D721Med (cell line): Measurements from ENCODE around the gene CTNNA2.

Experiments
- DNase-seq: peaks from one replicate; pipeline ENCODE4 v3.0.0; 2011; ENCODE audit warnings: low spot score; ENCODE audit not compliant: insufficient read length
- FAIRE-seq: peaks from 2 replicates; lab custom pipeline; 2011; peaks lifted over from hg19 to GRCh38; lab: Jason Lieb, UNC
- TF ChIP-seq, protein P1 (sequence below): IDR thresholded peaks from 2 replicates; pipeline ENCODE4 v1.5.1; 2012; ENCODE audit warnings: mild to moderate bottlenecking, control low read depth; ENCODE audit not compliant: insufficient read depth; ENCODE audit errors: missing control alignments

CTNNA2 gene

DNA sequence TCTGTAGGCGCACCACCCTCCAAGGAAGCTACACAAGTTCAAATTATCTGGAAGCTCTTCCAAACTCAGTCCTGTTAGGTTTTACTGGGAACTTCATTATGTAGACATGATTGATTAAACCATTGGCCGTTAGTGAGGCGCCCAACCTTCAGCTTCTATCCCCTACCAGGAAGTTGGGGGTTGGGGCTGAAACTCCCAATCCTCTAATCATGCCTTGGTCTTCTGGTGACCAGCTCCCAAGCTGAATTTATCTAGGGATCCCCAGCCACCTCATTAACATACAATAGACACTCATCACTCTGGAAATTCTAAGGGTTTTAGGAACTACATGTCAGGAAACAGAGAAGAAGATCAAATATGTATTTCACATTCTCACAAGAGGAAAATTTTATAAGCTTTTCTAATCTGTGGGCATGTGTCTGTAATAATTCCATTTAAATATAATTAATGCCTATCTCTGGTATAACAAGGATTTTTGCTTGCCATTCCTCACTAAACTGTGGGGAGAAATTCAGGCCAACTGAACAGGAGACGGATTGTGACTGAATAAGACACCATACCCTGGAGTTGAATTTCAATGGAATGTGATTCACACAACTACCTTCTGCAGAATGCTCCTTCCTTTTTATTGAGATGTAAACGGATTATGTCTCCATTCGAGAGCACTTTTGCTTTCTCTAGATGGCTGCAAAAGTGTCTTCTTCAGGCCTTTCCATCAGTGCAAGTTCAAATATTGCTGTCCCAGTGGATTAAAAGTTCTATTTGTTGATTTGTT lies 463.1 kb downstream of the CTNNA2 start:
- DNase-seq (no peak), FAIRE-seq (no peak)
- TF ChIP-seq, protein P1, sequence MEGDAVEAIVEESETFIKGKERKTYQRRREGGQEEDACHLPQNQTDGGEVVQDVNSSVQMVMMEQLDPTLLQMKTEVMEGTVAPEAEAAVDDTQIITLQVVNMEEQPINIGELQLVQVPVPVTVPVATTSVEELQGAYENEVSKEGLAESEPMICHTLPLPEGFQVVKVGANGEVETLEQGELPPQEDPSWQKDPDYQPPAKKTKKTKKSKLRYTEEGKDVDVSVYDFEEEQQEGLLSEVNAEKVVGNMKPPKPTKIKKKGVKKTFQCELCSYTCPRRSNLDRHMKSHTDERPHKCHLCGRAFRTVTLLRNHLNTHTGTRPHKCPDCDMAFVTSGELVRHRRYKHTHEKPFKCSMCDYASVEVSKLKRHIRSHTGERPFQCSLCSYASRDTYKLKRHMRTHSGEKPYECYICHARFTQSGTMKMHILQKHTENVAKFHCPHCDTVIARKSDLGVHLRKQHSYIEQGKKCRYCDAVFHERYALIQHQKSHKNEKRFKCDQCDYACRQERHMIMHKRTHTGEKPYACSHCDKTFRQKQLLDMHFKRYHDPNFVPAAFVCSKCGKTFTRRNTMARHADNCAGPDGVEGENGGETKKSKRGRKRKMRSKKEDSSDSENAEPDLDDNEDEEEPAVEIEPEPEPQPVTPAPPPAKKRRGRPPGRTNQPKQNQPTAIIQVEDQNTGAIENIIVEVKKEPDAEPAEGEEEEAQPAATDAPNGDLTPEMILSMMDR = no peak

DNA sequence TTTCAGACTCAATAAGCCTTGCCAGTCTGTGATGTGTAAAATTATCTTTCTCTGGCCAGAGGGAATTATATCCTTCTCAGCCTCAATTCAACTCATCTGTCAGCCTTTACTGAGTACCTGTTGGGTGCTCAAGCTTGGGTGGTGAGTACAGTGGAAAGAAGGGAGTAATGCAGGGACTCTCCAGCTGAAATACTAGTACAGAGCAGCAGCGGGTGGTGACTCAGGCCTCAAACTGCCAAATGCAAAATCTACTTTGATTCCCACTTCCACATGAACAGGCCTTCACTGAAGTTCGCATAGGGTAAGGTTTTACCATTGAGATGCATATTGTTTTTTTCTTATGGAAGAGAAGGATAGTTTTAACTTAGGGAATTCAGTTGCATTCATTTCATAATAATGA lies 464.9 kb downstream of the CTNNA2 start:
- no peak for DNase-seq

DNA sequence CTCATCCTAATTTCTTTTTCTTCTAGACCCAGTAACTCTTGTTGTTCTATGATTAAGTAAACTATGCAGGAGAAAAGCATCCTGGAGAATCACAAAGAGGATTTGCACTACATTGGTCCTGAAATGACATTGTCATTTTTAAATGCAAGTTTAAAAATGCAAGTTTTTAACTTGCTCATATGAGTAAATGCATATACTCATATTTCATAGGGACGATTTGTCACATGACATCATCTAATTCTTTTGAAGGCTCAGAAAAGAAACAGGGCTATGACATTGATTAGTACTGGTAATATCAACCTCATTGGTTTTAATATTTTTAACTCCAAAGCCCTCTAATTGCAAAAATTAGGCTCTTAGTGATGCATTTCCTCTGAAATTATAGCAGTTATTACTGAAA lies 467.3 kb downstream of the CTNNA2 start:
- FAIRE-seq (no peak), DNase-seq (no peak)
- TF ChIP-seq, protein P1 = no peak

More for the DNA sequence above, 464.9 kb downstream of the CTNNA2 start:
- FAIRE-seq = no peak
- TF ChIP-seq, protein P1 = no peak

DNA sequence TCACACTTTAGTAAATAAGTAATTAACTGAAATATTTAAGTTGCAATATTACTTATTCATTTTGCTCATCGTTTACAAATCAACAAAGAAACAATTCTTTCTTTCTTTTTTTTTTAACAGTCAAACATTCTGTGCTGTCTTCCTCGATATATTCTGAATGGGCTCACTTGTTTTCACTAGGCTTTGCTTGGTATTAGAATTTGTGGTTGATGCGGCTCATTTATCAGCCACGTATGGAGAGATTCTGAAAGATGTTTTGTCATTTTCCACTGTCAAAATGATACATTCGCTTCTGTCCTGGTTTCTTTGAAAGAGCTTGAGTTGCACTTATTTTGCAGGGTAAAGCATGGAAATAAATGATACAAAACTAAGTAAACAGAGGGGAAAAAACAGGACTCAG lies 468.0 kb downstream of the CTNNA2 start:
- DNase-seq = no peak
- TF ChIP-seq, protein P1 = no peak
- FAIRE-seq = no peak

DNA sequence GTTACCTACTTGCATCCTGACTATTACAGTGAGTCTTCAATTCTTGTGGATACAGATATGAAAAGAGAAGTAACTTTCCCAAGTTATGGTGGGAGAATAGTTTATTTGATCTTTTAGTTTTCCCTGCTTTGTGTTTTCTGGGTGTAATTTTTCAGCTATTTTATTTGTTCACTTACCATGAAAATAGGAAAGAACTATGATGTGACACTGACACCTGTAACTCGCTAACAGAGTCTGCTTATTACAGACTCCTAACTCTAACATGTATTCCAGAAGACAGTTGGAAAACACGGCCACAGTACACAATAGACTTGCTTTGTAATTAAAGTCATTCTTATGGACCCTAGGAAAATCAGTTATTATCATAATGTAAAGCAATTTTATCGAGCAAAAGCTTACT lies 468.5 kb downstream of the CTNNA2 start:
- no peak for FAIRE-seq
- TF ChIP-seq, protein P1 = no peak
- DNase-seq = no peak

DNA sequence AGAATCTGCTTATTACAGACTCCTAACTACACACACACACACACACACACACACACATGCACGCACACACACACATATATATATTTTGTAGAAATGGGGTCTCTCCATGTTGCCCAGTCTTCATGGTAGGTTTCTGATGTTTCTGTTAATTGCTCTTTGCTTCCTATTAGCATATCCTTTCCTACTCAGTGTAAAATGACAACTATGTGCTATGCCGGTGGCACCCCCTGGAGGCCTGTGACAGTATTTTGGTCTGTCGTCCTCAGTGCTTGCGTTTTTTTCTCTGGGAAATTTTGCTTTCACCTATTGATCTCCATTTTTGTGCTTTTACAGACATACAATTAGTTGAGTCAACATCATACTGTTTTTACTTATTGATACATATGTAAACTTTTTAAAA lies 469.6 kb downstream of the CTNNA2 start:
- DNase-seq (no peak), FAIRE-seq (no peak)
- TF ChIP-seq, protein P1 = peak; percentile 32

DNA sequence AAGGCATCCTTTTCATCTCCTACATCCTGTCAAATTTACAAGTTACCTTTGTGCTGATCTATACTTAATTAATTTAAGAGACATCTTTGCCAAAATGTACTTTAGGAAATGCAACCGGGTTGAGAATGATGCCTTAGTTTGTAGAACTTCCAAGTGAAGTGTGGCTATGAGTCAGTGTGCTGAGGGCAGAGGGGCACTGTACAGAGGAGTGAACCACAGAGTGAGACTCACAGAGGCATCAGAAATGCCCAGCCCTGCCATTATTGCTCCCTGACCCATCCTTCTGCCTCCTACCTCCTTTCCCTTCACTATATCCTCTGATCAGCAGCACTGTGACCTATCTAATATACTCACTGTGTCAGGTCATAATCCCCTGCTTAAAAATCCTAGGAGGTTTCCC lies 471.6 kb downstream of the CTNNA2 start:
- FAIRE-seq (no peak), DNase-seq (no peak)
- TF ChIP-seq, protein P1 = no peak
